SK-N-SH (cell line): ENCODE results near the gene TLE6. TPM values are rescaled to one million over a fixed set of nuclear protein-coding genes. Genes with fewer than 3 reads are reported as not detected.

Experiments
- CTCF ChIA-PET: fragments of 300-600, 350-600 bp; formaldehyde crosslinking; extraction: SDS; loops from one replicate; lab custom pipeline; 2021; lab: Yijun Ruan, JAX
- POLR2A ChIA-PET: fragments of 350-600 bp; sonication (Branson Sonifier 250); formaldehyde crosslinking; extraction: SDS; loops from one replicate; lab custom pipeline; 2020; ENCODE audit warnings: antibody characterized with exemption, inconsistent platforms; lab: Yijun Ruan, JAX
- DNase-seq: peaks from one replicate; pipeline ENCODE4 v3.0.0; 2012
- H2AFZ ChIP-seq: fragments of 200-600 bp; sonication (generic); 2 replicates; pipeline ENCODE4 v1.8.1; 2016; ENCODE audit warnings: antibody characterized with exemption, mild to moderate bottlenecking, low read depth
- H3F3A ChIP-seq: fragments of 200-600 bp; sonication (generic); replicated peaks from 2 replicates; pipeline ENCODE3; 2016; ENCODE audit warnings: antibody characterized with exemption, mild to moderate bottlenecking; ENCODE audit not compliant: insufficient read depth
- H3K27ac ChIP-seq, 2 experiments: fragments of 200-500 bp in 1 of 2; fragments of 200-600 bp in 1 of 2; sonication (Bioruptor generic) in 1 of 2; sonication (generic), shearing (Covaris generic) in 1 of 2; 2 replicates each; pipeline versions ENCODE4 v1.5.1 to v1.6.1; 2014 to 2016; ENCODE audit warnings: low read depth in 2 of 2, inconsistent platforms in 1 of 2, low read length in 1 of 2, mild to moderate bottlenecking in 1 of 2, mixed read lengths in 1 of 2
- H3K27me3 ChIP-seq: fragments of 200-600 bp; sonication (generic), shearing (Covaris generic); 2 replicates; pipeline ENCODE4 v1.6.1; 2016; ENCODE audit warnings: mixed run types; ENCODE audit not compliant: insufficient read depth
- H3K36me3 ChIP-seq, 2 experiments: fragments of 200-500 bp in 1 of 2; fragments of 200-600 bp in 1 of 2; sonication (Bioruptor generic) in 1 of 2; sonication (generic) in 1 of 2; replicated peaks in 1 of 2; 2 replicates each; pipeline versions ENCODE3 to v1.5.1; 2014 to 2016; ENCODE audit warnings: low read length in 1 of 2, mild to moderate bottlenecking in 1 of 2; ENCODE audit not compliant: insufficient read depth in 2 of 2, control insufficient read depth in 1 of 2
- H3K4me1 ChIP-seq, 2 experiments: fragments of 200-500 bp in 1 of 2; fragments of 200-600 bp in 1 of 2; sonication (Bioruptor generic) in 1 of 2; sonication (generic), shearing (Covaris generic) in 1 of 2; 2 replicates each; pipeline versions ENCODE4 v1.5.1 to v1.6.1; 2014 to 2016; ENCODE audit warnings: low read depth in 1 of 2, low read length in 1 of 2, mixed run types in 1 of 2; ENCODE audit not compliant: insufficient read depth in 2 of 2, control insufficient read depth in 1 of 2
- H3K4me2 ChIP-seq: fragments of 200-600 bp; sonication (generic), shearing (Covaris generic); 2 replicates; pipeline ENCODE4 v1.6.1; 2017; ENCODE audit warnings: mixed run types
- H3K4me3 ChIP-seq, 2 experiments: fragments of 200-500 bp in 1 of 2; fragments of 200-600 bp in 1 of 2; sonication (Bioruptor generic) in 1 of 2; sonication (generic), shearing (Covaris generic) in 1 of 2; 2 replicates each; pipeline versions ENCODE4 v1.5.1 to v1.8.1; 2014 to 2016; ENCODE audit warnings: low read depth in 2 of 2, inconsistent platforms in 1 of 2, low read length in 1 of 2, mild to moderate bottlenecking in 1 of 2, mixed read lengths in 1 of 2, moderate library complexity in 1 of 2
- H3K79me2 ChIP-seq: fragments of 200-600 bp; sonication (generic); 2 replicates; pipeline ENCODE4 v1.8.1; 2017; ENCODE audit warnings: mild to moderate bottlenecking; ENCODE audit not compliant: insufficient read depth
- H3K9ac ChIP-seq: fragments of 200-600 bp; sonication (generic); 2 replicates; pipeline ENCODE4 v1.6.1; 2017; ENCODE audit warnings: mixed run types
- H3K9me2 ChIP-seq: fragments of 200-600 bp; sonication (generic); 2 replicates; pipeline ENCODE4 v1.6.1; 2017; ENCODE audit warnings: mixed run types
- H3K9me3 ChIP-seq: fragments of 200-600 bp; sonication (generic); 2 replicates; pipeline ENCODE4 v1.6.1; 2017; ENCODE audit warnings: mixed run types, mild to moderate bottlenecking, moderate library complexity
- H4K20me1 ChIP-seq: fragments of 200-600 bp; sonication (generic); 2 replicates; pipeline ENCODE4 v1.6.1; 2017; ENCODE audit warnings: mild to moderate bottlenecking, mixed run types; ENCODE audit not compliant: insufficient read depth
- CHD2 ChIP-seq: fragments of 150-350 bp; IDR thresholded peaks from 2 replicates; pipeline ENCODE4 v1.6.1; 2018; ENCODE audit warnings: low read length; ENCODE audit not compliant: partially characterized antibody
- ELF1 ChIP-seq: IDR thresholded peaks from 2 replicates; pipeline ENCODE4 v1.4.0; 2012
- EP300 ChIP-seq, 2 experiments: IDR thresholded peaks; 2 replicates each; pipeline versions ENCODE4 v1.4.0 to v1.6.1; 2012; ENCODE audit warnings: borderline replicate concordance in 1 of 2, low read depth in 1 of 2, low read length in 1 of 2
- EZH2phosphoT487 ChIP-seq: fragments of 200-600 bp; sonication (generic); IDR thresholded peaks from 2 replicates; pipeline ENCODE4 v1.6.1; 2017; ENCODE audit warnings: low read depth, mixed run types, mild to moderate bottlenecking, antibody characterized with exemption, moderate library complexity, borderline replicate concordance
- FOXJ3 ChIP-seq: sonication (generic); formaldehyde crosslinking; IDR thresholded peaks from 2 replicates; pipeline ENCODE4 v1.5.1; 2020; ENCODE audit warnings: mild to moderate bottlenecking, missing genetic modification reagents
- FOXM1 ChIP-seq: IDR thresholded peaks from 2 replicates; pipeline ENCODE4 v1.4.0; 2012; ENCODE audit warnings: low read depth, mild to moderate bottlenecking
- GATA2 ChIP-seq: sonication (generic); formaldehyde crosslinking; IDR thresholded peaks from 2 replicates; pipeline ENCODE4 v1.5.0; 2020; ENCODE audit warnings: mild to moderate bottlenecking, missing genetic modification reagents
- MEF2A ChIP-seq: IDR thresholded peaks from 2 replicates; pipeline ENCODE4 v1.4.0; 2012; ENCODE audit warnings: low read depth, borderline replicate concordance
- MXI1 ChIP-seq: IDR thresholded peaks from 2 replicates; pipeline ENCODE4 v1.6.1; 2012; ENCODE audit warnings: mild to moderate bottlenecking, low read depth, low read length, improper control_type of control experiment
- NFIC ChIP-seq: IDR thresholded peaks from 2 replicates; pipeline ENCODE4 v1.4.0; 2012; ENCODE audit warnings: borderline replicate concordance
- POLR2AphosphoS5 ChIP-seq: IDR thresholded peaks from 2 replicates; pipeline ENCODE4 v1.6.1; 2012; ENCODE audit warnings: low read depth, low read length
- RCOR1 ChIP-seq: fragments of 150-350 bp; IDR thresholded peaks from 2 replicates; pipeline ENCODE4 v1.6.1; 2017; ENCODE audit warnings: antibody characterized with exemption, low read length
- SIN3A ChIP-seq: IDR thresholded peaks from 2 replicates; pipeline ENCODE4 v1.6.1; 2012; ENCODE audit warnings: low read depth, mild to moderate bottlenecking, low read length, moderate library complexity, borderline replicate concordance
- SMC3 ChIP-seq: IDR thresholded peaks from 2 replicates; pipeline ENCODE4 v1.6.1; 2012; ENCODE audit warnings: low read depth, low read length, improper control_type of control experiment
- TAF1 ChIP-seq: IDR thresholded peaks from 2 replicates; pipeline ENCODE4 v1.6.1; 2012; ENCODE audit warnings: low read depth, mild to moderate bottlenecking, low read length, moderate library complexity, borderline replicate concordance
- TCF12 ChIP-seq: IDR thresholded peaks from 2 replicates; pipeline ENCODE4 v1.4.0; 2012
- YY1 ChIP-seq: IDR thresholded peaks from 2 replicates; pipeline ENCODE4 v1.4.0; 2012; ENCODE audit warnings: low read depth, mild to moderate bottlenecking
- WGBS: methylation state at CpG from one replicate; pipeline ENCODE4 v1.1.6; 2017; ENCODE audit warnings: low lambda C conversion rate; 5-methylcytosine and 5-hydroxymethylcytosine counted together
- polyA plus RNA-seq, 3 experiments: library from polyadenylated mRNA; depleted of rRNA; stranded (reverse); fragments of >200 nt; gene quantifications; 2 replicates each; pipeline ENCODE4 v1.2.3, GENCODE V29; 2012
- TF ChIP-seq, protein P1 (sequence below): IDR thresholded peaks from 2 replicates; pipeline ENCODE4; 2012
- TF ChIP-seq, protein P2 (sequence below): fragments of 150-350 bp; IDR thresholded peaks from 2 replicates; pipeline ENCODE4 v1.6.1; 2016; ENCODE audit warnings: mild to moderate bottlenecking, low read depth, low read length
- TF ChIP-seq, protein P3 (sequence below): IDR thresholded peaks from 2 replicates; pipeline ENCODE4 v1.4.0; 2012; ENCODE audit warnings: low read depth, borderline replicate concordance
- TF ChIP-seq, protein P4 (sequence below): IDR thresholded peaks from 2 replicates; pipeline ENCODE4 v1.4.0; 2012; ENCODE audit warnings: low read depth, borderline replicate concordance

The TLE6 gene
- polyA plus RNA-seq, 1 of the 3 experiments (the other 2 are of a cell fraction) = 3.3 TPM

DNA sequence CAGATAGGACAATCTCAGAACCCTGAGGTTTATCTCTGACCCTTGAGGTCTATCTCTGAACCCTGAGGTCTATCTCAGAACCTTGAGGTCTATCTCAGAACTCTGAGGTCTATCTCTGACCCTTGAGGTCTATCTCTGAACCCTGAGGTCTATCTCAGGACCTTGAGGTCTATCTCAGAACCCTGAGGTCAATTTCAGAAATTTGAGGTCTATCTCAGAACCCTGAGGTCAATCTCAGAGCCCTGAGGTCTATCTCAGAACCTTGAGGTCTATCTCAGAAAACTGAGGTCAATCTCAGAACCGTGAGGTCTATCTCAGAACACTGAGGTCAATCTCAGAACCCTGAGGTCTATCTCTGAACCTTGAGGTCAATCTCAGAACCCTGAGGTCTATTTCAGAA is 49.4 kb downstream of the TLE6 start:
- TF ChIP-seq, protein P1, sequence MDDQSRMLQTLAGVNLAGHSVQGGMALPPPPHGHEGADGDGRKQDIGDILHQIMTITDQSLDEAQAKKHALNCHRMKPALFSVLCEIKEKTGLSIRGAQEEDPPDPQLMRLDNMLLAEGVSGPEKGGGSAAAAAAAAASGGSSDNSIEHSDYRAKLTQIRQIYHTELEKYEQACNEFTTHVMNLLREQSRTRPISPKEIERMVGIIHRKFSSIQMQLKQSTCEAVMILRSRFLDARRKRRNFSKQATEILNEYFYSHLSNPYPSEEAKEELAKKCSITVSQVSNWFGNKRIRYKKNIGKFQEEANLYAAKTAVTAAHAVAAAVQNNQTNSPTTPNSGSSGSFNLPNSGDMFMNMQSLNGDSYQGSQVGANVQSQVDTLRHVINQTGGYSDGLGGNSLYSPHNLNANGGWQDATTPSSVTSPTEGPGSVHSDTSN = no peak
- no peak for TF ChIP-seq POLR2AphosphoS5
- TF ChIP-seq, protein P2, sequence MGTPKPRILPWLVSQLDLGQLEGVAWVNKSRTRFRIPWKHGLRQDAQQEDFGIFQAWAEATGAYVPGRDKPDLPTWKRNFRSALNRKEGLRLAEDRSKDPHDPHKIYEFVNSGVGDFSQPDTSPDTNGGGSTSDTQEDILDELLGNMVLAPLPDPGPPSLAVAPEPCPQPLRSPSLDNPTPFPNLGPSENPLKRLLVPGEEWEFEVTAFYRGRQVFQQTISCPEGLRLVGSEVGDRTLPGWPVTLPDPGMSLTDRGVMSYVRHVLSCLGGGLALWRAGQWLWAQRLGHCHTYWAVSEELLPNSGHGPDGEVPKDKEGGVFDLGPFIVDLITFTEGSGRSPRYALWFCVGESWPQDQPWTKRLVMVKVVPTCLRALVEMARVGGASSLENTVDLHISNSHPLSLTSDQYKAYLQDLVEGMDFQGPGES = no peak
- TF ChIP-seq, protein P3, sequence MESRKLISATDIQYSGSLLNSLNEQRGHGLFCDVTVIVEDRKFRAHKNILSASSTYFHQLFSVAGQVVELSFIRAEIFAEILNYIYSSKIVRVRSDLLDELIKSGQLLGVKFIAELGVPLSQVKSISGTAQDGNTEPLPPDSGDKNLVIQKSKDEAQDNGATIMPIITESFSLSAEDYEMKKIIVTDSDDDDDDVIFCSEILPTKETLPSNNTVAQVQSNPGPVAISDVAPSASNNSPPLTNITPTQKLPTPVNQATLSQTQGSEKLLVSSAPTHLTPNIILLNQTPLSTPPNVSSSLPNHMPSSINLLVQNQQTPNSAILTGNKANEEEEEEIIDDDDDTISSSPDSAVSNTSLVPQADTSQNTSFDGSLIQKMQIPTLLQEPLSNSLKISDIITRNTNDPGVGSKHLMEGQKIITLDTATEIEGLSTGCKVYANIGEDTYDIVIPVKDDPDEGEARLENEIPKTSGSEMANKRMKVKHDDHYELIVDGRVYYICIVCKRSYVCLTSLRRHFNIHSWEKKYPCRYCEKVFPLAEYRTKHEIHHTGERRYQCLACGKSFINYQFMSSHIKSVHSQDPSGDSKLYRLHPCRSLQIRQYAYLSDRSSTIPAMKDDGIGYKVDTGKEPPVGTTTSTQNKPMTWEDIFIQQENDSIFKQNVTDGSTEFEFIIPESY = no peak
- no peak for TF ChIP-seq FOXM1
- no peak for TF ChIP-seq NFIC
- TF ChIP-seq FOXJ3 (CRISPR knock-in tag) = no peak
- TF ChIP-seq, protein P4, sequence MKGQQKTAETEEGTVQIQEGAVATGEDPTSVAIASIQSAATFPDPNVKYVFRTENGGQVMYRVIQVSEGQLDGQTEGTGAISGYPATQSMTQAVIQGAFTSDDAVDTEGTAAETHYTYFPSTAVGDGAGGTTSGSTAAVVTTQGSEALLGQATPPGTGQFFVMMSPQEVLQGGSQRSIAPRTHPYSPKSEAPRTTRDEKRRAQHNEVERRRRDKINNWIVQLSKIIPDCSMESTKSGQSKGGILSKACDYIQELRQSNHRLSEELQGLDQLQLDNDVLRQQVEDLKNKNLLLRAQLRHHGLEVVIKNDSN = no peak
- no peak for TF ChIP-seq MXI1
- TF ChIP-seq TCF12 = no peak
- no peak for TF ChIP-seq EP300 (IDR thresholded peaks at IDR 0.05; ENCODE audit: borderline replicate concordance in 1 of 2, low read depth in 1 of 2, low read length in 1 of 2)
- no peak overlapping the region for H2AFZ ChIP-seq
- H4K20me1 ChIP-seq = no peaks in the 10 kb centered on the region
- H3K9me3 ChIP-seq = no peaks in the 10 kb centered on the region
- no peaks in the 10 kb centered on the region for H3K79me2 ChIP-seq
- no peak overlapping the region for H3K9ac ChIP-seq
- peaks cover 0 to 5% of the 10 kb centered on the region in 2 experiments; a peak in 1 of 4 replicates for H3K4me1 ChIP-seq
- no peaks in the 10 kb centered on the region for H3K9me2 ChIP-seq
- H3K36me3 ChIP-seq = no peaks in the 10 kb centered on the region
- H3K4me3 ChIP-seq = no peak overlapping the region
- H3F3A ChIP-seq = peaks cover 4% of the 10 kb centered on the region
- peaks cover 87% of the 10 kb centered on the region for H3K27me3 ChIP-seq
- DNase-seq = no peak
- 75% methylated on average over 1 of the region's 1 CpG for WGBS
- POLR2A ChIA-PET = no interaction called here
- H3K4me2 ChIP-seq = no peak overlapping the region
- CTCF ChIA-PET = interaction anchor here (1.0 to 2.1 kb wide), 3 partner anchors 10 to 53 kb away, joined by 3 to 6 read pairs (median 5); no protein-coding TSS in a partner anchor
- H3K27ac ChIP-seq = no peak overlapping the region

DNA sequence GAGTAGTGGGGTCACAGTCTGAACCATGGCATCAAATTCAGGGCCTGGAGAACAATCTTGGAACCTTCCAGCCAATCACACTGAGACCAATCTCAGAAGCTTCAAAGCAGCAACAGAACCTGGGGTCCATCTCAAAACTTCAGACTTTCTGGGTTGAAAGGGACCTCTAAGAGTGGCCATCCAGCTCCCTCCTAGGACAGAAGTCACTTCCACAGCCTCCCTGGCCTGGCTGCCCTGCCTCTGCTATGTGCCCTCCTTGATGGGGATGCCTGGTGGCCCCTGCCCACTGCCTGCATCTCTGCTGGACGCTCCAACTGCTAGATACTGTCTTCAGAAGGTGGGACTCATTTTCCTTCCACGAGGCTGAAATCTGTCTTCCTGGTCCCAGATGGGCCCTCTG is 49.9 kb downstream of the TLE6 start:
- Histone ChIP-seq H3K36me3 (no peaks in the 10 kb centered on the region), H3K4me3 (no peak overlapping the region), H3K9me2 (no peaks in the 10 kb centered on the region), H3K9me3 (no peaks in the 10 kb centered on the region), H3K9ac (no peak overlapping the region), H3F3A (peaks cover 4% of the 10 kb centered on the region), H3K79me2 (no peaks in the 10 kb centered on the region), H3K27ac (no peak overlapping the region), H3K4me1 (peaks cover 0 to 5% of the 10 kb centered on the region in 2 experiments; a peak in 1 of 4 replicates), H3K27me3 (peaks cover 87% of the 10 kb centered on the region), H4K20me1 (no peaks in the 10 kb centered on the region), H3K4me2 (no peak overlapping the region), H2AFZ (no peak overlapping the region)
- no peak for DNase-seq
- POLR2A ChIA-PET = no interaction called here
- CTCF ChIA-PET = interaction anchor here (1.0 to 2.1 kb wide), 4 partner anchors 9 to 81 kb away, joined by 3 to 6 read pairs (median 4); no protein-coding TSS in a partner anchor
- WGBS = 30% methylated on average over 2 of the region's 2 CpGs
- no peak for TF ChIP-seq TAF1
- no peak for TF ChIP-seq NFIC
- no peak for TF ChIP-seq CHD2
- no peak for TF ChIP-seq MEF2A
- TF ChIP-seq SMC3 = no peak
- TF ChIP-seq FOXJ3 (CRISPR knock-in tag) = no peak
- TF ChIP-seq YY1 = no peak
- no peak for TF ChIP-seq SIN3A
- TF ChIP-seq ELF1 = no peak
- TF ChIP-seq GATA2 (CRISPR knock-in tag) = no peak
- TF ChIP-seq MXI1 = no peak
- TF ChIP-seq POLR2AphosphoS5 = no peak
- no peak for TF ChIP-seq EP300 (IDR thresholded peaks at IDR 0.05; ENCODE audit: borderline replicate concordance in 1 of 2, low read depth in 1 of 2, low read length in 1 of 2)
- TF ChIP-seq FOXM1 = no peak
- no peak for TF ChIP-seq RCOR1
- no peak for TF ChIP-seq EZH2phosphoT487
- TF ChIP-seq, protein P2 = no peak
